ENCODE results near the gene MARVELD1.

DNA sequence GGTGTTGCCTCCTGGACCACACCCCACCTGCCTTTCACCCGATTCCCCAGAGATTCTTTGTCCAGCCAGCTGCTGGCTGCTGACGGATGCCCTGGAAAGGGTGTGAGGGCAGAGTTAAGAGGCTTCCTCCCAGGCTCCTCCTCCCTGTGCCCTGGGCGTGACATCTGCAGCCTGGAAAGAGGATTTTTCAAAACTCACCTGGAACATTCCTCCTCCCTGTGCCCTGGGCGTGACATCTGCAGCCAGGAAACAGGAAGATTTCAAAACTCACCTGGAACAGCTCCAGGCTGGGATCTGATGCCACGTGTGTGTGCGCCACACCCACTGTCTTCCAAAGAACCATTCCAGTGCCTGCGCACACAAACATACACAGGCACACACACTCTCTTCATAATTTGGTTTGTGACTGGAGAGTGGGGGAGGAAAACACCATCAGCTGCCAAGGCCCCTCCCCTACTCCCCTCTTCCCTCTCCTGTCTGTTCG, 5.2 kb downstream of the MARVELD1 start:
- TF ChIP-seq, protein P1, sequence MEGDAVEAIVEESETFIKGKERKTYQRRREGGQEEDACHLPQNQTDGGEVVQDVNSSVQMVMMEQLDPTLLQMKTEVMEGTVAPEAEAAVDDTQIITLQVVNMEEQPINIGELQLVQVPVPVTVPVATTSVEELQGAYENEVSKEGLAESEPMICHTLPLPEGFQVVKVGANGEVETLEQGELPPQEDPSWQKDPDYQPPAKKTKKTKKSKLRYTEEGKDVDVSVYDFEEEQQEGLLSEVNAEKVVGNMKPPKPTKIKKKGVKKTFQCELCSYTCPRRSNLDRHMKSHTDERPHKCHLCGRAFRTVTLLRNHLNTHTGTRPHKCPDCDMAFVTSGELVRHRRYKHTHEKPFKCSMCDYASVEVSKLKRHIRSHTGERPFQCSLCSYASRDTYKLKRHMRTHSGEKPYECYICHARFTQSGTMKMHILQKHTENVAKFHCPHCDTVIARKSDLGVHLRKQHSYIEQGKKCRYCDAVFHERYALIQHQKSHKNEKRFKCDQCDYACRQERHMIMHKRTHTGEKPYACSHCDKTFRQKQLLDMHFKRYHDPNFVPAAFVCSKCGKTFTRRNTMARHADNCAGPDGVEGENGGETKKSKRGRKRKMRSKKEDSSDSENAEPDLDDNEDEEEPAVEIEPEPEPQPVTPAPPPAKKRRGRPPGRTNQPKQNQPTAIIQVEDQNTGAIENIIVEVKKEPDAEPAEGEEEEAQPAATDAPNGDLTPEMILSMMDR (conservative IDR thresholded peaks at IDR 0.05; ENCODE audit: low read depth, low read length): no peak
- no peak for TF ChIP-seq EZH2 (IDR thresholded peaks at IDR 0.05; ENCODE audit: low read length, unreplicated experiment)

Measured in PC-3 (cell line).